ENCODE measurements around the gene PTCSC3.

GRCh38 chr14:36183402-36183801 lies 6.9 kb upstream of the PTCSC3 start:
- TF ChIP-seq, protein P1, sequence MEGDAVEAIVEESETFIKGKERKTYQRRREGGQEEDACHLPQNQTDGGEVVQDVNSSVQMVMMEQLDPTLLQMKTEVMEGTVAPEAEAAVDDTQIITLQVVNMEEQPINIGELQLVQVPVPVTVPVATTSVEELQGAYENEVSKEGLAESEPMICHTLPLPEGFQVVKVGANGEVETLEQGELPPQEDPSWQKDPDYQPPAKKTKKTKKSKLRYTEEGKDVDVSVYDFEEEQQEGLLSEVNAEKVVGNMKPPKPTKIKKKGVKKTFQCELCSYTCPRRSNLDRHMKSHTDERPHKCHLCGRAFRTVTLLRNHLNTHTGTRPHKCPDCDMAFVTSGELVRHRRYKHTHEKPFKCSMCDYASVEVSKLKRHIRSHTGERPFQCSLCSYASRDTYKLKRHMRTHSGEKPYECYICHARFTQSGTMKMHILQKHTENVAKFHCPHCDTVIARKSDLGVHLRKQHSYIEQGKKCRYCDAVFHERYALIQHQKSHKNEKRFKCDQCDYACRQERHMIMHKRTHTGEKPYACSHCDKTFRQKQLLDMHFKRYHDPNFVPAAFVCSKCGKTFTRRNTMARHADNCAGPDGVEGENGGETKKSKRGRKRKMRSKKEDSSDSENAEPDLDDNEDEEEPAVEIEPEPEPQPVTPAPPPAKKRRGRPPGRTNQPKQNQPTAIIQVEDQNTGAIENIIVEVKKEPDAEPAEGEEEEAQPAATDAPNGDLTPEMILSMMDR (IDR thresholded peaks at IDR 0.05; ENCODE audit: low read length), result no peak
- no peak for TF ChIP-seq EZH2 (IDR thresholded peaks at IDR 0.05; ENCODE audit: borderline replicate concordance, low read length)

All from OCI-LY1 (cell line).